ENCODE measurements around the gene DHRS7. TPM values are rescaled to one million over a fixed set of nuclear protein-coding genes. Genes with fewer than 3 reads are reported as not detected.

DHRS7 gene
- total RNA-seq, 3 donors from 2014 or later, result 30.1 to 41.7 (median 35.2) TPM

Other genes starting within 250 kb of the DHRS7 start
- gene LRRC9, start 245.3 kb downstream of the DHRS7 start, total RNA-seq, result not detected
- 10 to 100 TPM; 43.3 to 45.5 (median 44.1) TPM for gene PCNX4, start 73.5 kb downstream of the DHRS7 start, total RNA-seq
- 10 to 100 TPM; 39.3 to 40.4 (median 40.0) TPM for gene PPM1A, start 83.8 kb upstream of the DHRS7 start, total RNA-seq